Measurements from ENCODE around the gene TMEM101. TPM values are rescaled to one million over a fixed set of nuclear protein-coding genes. Genes with fewer than 3 reads are reported as not detected.

Gene TMEM101
- total RNA-seq, 3 donors from 2014 or later = 28.6 to 80.8 (median 41.0) TPM

DNA sequence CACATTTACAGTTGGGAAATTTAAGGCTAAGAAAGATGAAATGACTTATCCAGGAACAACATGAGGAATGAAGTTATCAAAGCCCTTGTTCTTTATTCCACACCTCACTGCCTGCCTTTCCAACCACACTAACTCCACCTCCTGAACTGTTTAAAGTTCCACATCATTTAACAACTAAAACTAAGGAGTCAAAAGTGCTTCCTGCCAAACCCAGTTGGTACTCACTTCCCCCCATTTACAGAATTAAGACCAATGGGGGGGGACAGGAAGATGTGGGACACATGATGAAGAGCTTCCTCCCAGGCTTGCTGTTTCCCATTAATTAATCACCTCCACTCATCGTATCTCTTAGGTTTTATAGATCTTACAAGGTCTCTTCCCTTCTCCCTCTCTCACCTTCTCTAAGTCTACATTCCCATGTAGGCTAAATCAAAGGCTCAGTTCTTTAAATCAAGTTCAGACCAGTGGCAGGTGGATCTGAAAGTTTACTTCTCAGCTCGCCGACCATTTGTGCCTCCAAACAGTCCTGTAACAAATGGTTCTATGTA, 19.2 kb upstream of the TMEM101 start:
- Histone ChIP-seq H3K27me3 (no peaks in the 10 kb centered on the region), H3K27ac (no peak overlapping the region), H3K4me3 (no peak overlapping the region), H3K4me1 (no peaks in the 10 kb centered on the region), H3K9me3 (no peaks in the 10 kb centered on the region), H3K36me3 (no peaks in the 10 kb centered on the region)
- DNase-seq (ENCODE audit: low spot score in 2 of 2) = no peak
- intact Hi-C loops (cut with DNase I; ENCODE audit: low total_unique reads) = no loop called here
- TF ChIP-seq, protein P1, sequence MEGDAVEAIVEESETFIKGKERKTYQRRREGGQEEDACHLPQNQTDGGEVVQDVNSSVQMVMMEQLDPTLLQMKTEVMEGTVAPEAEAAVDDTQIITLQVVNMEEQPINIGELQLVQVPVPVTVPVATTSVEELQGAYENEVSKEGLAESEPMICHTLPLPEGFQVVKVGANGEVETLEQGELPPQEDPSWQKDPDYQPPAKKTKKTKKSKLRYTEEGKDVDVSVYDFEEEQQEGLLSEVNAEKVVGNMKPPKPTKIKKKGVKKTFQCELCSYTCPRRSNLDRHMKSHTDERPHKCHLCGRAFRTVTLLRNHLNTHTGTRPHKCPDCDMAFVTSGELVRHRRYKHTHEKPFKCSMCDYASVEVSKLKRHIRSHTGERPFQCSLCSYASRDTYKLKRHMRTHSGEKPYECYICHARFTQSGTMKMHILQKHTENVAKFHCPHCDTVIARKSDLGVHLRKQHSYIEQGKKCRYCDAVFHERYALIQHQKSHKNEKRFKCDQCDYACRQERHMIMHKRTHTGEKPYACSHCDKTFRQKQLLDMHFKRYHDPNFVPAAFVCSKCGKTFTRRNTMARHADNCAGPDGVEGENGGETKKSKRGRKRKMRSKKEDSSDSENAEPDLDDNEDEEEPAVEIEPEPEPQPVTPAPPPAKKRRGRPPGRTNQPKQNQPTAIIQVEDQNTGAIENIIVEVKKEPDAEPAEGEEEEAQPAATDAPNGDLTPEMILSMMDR (IDR thresholded peaks at IDR 0.05) = no peak
- TF ChIP-seq POLR2A (IDR thresholded peaks at IDR 0.05) = no peak
- TF ChIP-seq POLR2AphosphoS5 (IDR thresholded peaks at IDR 0.05) = no peak

DNA sequence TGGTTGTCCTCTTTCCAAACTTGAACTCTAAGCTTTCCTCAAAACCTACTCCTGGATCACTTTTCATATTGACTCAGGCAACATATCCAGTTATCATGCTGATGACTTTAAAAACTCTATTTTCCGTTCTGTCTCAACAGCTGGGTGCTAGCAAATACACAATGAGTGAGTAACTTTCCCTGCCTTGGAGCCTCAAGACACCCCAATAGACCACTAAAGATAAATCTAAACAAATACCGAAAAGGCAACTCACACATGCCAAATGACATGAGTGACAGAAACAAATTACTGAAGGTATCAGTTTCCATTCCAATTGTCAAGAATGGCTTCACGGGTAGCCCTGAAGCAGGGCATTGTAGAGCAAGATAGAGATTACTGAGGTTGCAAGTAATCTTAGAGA, 15.7 kb upstream of the TMEM101 start:
- intact Hi-C loops (cut with DNase I; ENCODE audit: low total_unique reads) = no loop called here

GRCh38 chr17:44029736-44030135, 15.0 kb upstream of the TMEM101 start:
- Histone ChIP-seq H3K4me3 (no peak overlapping the region), H3K27ac (no peak overlapping the region), H3K4me1 (no peaks in the 10 kb centered on the region), H3K36me3 (no peaks in the 10 kb centered on the region), H3K9me3 (no peaks in the 10 kb centered on the region), H3K27me3 (no peaks in the 10 kb centered on the region)
- TF ChIP-seq POLR2AphosphoS5 (IDR thresholded peaks at IDR 0.05) (no peak), POLR2A (IDR thresholded peaks at IDR 0.05) (no peak)
- TF ChIP-seq, protein P1 (IDR thresholded peaks at IDR 0.05) = no peak
- intact Hi-C loops (cut with DNase I; ENCODE audit: low total_unique reads) = no loop called here
- no peak for DNase-seq (ENCODE audit: low spot score in 2 of 2)

More for the DNA sequence above, 15.7 kb upstream of the TMEM101 start:
- no peak for DNase-seq (ENCODE audit: low spot score in 2 of 2)
- Histone ChIP-seq H3K27me3 (no peaks in the 10 kb centered on the region), H3K4me1 (no peaks in the 10 kb centered on the region), H3K9me3 (no peaks in the 10 kb centered on the region), H3K36me3 (no peaks in the 10 kb centered on the region), H3K27ac (no peak overlapping the region), H3K4me3 (no peak overlapping the region)
- no peak for TF ChIP-seq POLR2AphosphoS5 (IDR thresholded peaks at IDR 0.05)
- no peak for TF ChIP-seq POLR2A (IDR thresholded peaks at IDR 0.05)
- TF ChIP-seq, protein P1 (IDR thresholded peaks at IDR 0.05) = no peak

DNA sequence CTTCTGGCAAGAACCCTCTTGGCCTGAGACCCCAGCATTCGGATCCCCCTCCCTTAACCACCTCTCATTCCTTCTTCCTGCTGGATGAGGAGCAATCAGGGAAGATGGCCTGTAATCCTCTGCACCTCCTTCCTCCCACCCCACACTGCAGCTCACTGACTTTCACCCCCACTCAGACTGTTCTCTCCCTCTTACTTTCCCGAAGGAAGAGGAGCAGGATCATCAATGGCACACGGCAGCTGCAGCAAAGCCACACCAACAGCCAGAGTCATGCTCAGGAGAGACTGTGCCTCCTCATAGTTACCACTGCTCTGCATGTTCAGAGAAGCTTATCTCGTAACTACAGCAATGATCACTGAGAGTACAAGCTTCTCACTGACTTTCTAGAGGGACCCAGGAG, 10.1 kb upstream of the TMEM101 start:
- DNase-seq (ENCODE audit: low spot score in 2 of 2) = no peak
- H3K36me3 ChIP-seq = no peaks in the 10 kb centered on the region
- H3K4me3 ChIP-seq = no peak overlapping the region
- H3K9me3 ChIP-seq = no peaks in the 10 kb centered on the region
- no peak overlapping the region for H3K27ac ChIP-seq
- TF ChIP-seq POLR2AphosphoS5 (IDR thresholded peaks at IDR 0.05) (no peak), POLR2A (IDR thresholded peaks at IDR 0.05) (no peak)
- TF ChIP-seq, protein P1 (IDR thresholded peaks at IDR 0.05) = no peak
- no peaks in the 10 kb centered on the region for H3K27me3 ChIP-seq
- intact Hi-C loops (cut with DNase I; ENCODE audit: low total_unique reads) = no loop called here
- no peaks in the 10 kb centered on the region for H3K4me1 ChIP-seq

DNA sequence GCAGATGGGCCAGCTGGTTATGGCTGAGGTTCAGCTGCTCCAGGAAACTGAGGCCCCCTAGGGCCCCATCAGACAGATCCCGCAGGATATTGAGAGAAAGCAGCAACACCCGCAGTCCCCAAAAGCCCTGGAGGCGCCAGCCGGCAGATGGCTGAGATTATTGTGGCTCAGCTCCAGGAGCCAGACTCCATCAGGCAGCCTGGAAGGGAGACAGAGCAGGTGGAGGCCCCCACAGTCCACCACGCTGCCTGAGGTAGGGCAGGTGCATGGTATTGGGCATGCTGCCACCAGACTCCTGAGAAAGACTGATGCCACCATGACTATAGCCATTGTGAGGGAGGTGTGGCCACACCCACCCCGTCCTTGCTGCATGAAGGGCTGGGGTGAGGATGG, 9.5 kb upstream of the TMEM101 start:
- Histone ChIP-seq H3K27ac (peak overlapping the region in 1 of 2 donors; percentile 38), H3K27me3 (no peaks in the 10 kb centered on the region), H3K36me3 (no peaks in the 10 kb centered on the region), H3K4me3 (no peak overlapping the region), H3K4me1 (no peaks in the 10 kb centered on the region), H3K9me3 (no peaks in the 10 kb centered on the region)
- intact Hi-C loops (cut with DNase I; ENCODE audit: low total_unique reads) = no loop called here
- DNase-seq (ENCODE audit: low spot score in 2 of 2) = no peak
- TF ChIP-seq POLR2A (IDR thresholded peaks at IDR 0.05) (no peak), POLR2AphosphoS5 (IDR thresholded peaks at IDR 0.05) (no peak)
- TF ChIP-seq, protein P1 (IDR thresholded peaks at IDR 0.05) = no peak

Measured in breast epithelium (tissue), 4 donors.